Measurements from ENCODE around the gene BRSK2.
A peak's percentile ranks its signal among the peaks of the same experiment; 100 is the strongest.
"Not testable (repeated sequence)": the region's sequence is repeated elsewhere in the genome, so short reads cannot be mapped to it uniquely, and the experiment has no call there.

BRSK2 gene

GRCh38 chr11:1408346-1408745 is 18.6 kb downstream of the BRSK2 start:
- no peak for DNase-seq

- peak in 1 of 56 donors; percentile 30 for DNase-seq
Measured at GRCh38 chr11:1409108-1409851, 19.5 kb downstream of the BRSK2 start.

GRCh38 chr11:1409852-1410125 is 20.1 kb downstream of the BRSK2 start:
- not testable (repeated sequence) for DNase-seq

- DNase-seq = peak in 21 of 56 donors; percentile 24 to 66 (median 42)
Measured at GRCh38 chr11:1410366-1411291, 20.9 kb downstream of the BRSK2 start.

GRCh38 chr11:1411301-1411700 is 21.6 kb downstream of the BRSK2 start:
- no peak for DNase-seq

GRCh38 chr11:1411739-1412138 is 22.0 kb downstream of the BRSK2 start:
- not testable (repeated sequence) for DNase-seq

- DNase-seq = no peak
Measured at GRCh38 chr11:1412377-1413095, 22.8 kb downstream of the BRSK2 start.

GRCh38 chr11:1414650-1415049 is 24.9 kb downstream of the BRSK2 start:
- no peak for DNase-seq

- no peak for DNase-seq
Measured at GRCh38 chr11:1415631-1416030, 25.9 kb downstream of the BRSK2 start.

- not testable (repeated sequence) for DNase-seq
Measured at GRCh38 chr11:1418192-1418795, 28.6 kb downstream of the BRSK2 start.

- peak in 12 of 56 donors; percentile 14 to 61 (median 36) for DNase-seq
Measured at GRCh38 chr11:1419811-1420210, 30.1 kb downstream of the BRSK2 start.

- DNase-seq = peak in 6 of 56 donors; percentile 12 to 39 (median 24)
Measured at GRCh38 chr11:1421291-1421690, 31.6 kb downstream of the BRSK2 start.

- no peak for DNase-seq
Measured at GRCh38 chr11:1422481-1422880, 32.7 kb downstream of the BRSK2 start.

GRCh38 chr11:1422981-1423380 is 33.2 kb downstream of the BRSK2 start:
- no peak for DNase-seq

- not testable (repeated sequence) for DNase-seq
Measured at GRCh38 chr11:1423406-1423805, 33.7 kb downstream of the BRSK2 start.

- no peak for DNase-seq
Measured at GRCh38 chr11:1425006-1425405, 35.3 kb downstream of the BRSK2 start.

- no peak for DNase-seq
Measured at GRCh38 chr11:1425439-1425838, 35.7 kb downstream of the BRSK2 start.

GRCh38 chr11:1428762-1429316 is 39.1 kb downstream of the BRSK2 start:
- DNase-seq = no peak

GRCh38 chr11:1433568-1433967 is 43.8 kb downstream of the BRSK2 start:
- no peak for DNase-seq

GRCh38 chr11:1433977-1434640 is 44.4 kb downstream of the BRSK2 start:
- DNase-seq = no peak

GRCh38 chr11:1435479-1435819 is 45.7 kb downstream of the BRSK2 start:
- not testable (repeated sequence) for DNase-seq

Data from amygdala (tissue), 56 donors.